DOHH2 (cell line): ENCODE results near the gene RPS6KA2.

Source experiments
- H3F3A ChIP-seq: fragments of 200-600 bp; sonication (generic), shearing (Covaris generic); 2 replicates; pipeline ENCODE4 v1.6.0; 2016; ENCODE audit warnings: antibody characterized with exemption, mild to moderate bottlenecking; ENCODE audit not compliant: control insufficient read depth, insufficient read depth
- H3K27ac ChIP-seq: fragments of 200-600 bp; sonication (generic); 2 replicates; pipeline ENCODE4 v1.5.1; 2014; ENCODE audit warnings: low read depth, mild to moderate bottlenecking, low read length, moderate library complexity
- H3K27me3 ChIP-seq: fragments of 200-600 bp; sonication (generic); 2 replicates; pipeline ENCODE4 v1.6.1; 2014; ENCODE audit warnings: mild to moderate bottlenecking, low read length, mixed read lengths; ENCODE audit not compliant: control insufficient read depth
- H3K36me3 ChIP-seq: fragments of 200-600 bp; sonication (generic); 2 replicates; pipeline ENCODE4 v1.6.1; 2014; ENCODE audit warnings: mild to moderate bottlenecking, low read length, moderate library complexity, mixed read lengths; ENCODE audit not compliant: control insufficient read depth
- H3K4me1 ChIP-seq: fragments of 200-600 bp; sonication (generic); 2 replicates; pipeline ENCODE4 v1.6.1; 2014; ENCODE audit warnings: mild to moderate bottlenecking, low read length, mixed read lengths; ENCODE audit not compliant: control insufficient read depth
- H3K4me2 ChIP-seq: fragments of 200-600 bp; sonication (generic); 2 replicates; pipeline ENCODE4 v1.6.0; 2014; ENCODE audit warnings: mild to moderate bottlenecking, low read length, moderate library complexity
- H3K4me3 ChIP-seq: fragments of 200-600 bp; sonication (generic); 2 replicates; pipeline ENCODE4 v1.5.1; 2014; ENCODE audit warnings: mild to moderate bottlenecking, low read length, mixed read lengths
- H3K79me2 ChIP-seq: fragments of 200-600 bp; sonication (generic); 2 replicates; pipeline ENCODE4 v1.6.1; 2014; ENCODE audit warnings: mild to moderate bottlenecking, low read length, mixed read lengths; ENCODE audit not compliant: control insufficient read depth
- H3K9me2 ChIP-seq: fragments of 200-600 bp; sonication (generic); replicated peaks from 2 replicates; pipeline ENCODE4 v1.6.1; 2014; ENCODE audit warnings: mild to moderate bottlenecking, low read length, mixed read lengths; ENCODE audit not compliant: control insufficient read depth
- H3K9me3 ChIP-seq: fragments of 200-600 bp; sonication (generic); 2 replicates; pipeline ENCODE4 v1.6.1; 2014; ENCODE audit warnings: antibody characterized with exemption, low read length, mixed read lengths; ENCODE audit not compliant: control insufficient read depth, insufficient read depth
- H4K20me1 ChIP-seq: fragments of 200-600 bp; sonication (generic); 2 replicates; pipeline ENCODE4 v1.6.0; 2014; ENCODE audit warnings: low read depth, mild to moderate bottlenecking, antibody characterized with exemption, low read length, moderate library complexity; ENCODE audit not compliant: control insufficient read depth, insufficient read depth
- CTCF ChIP-seq: fragments of 200-600 bp; sonication (generic); IDR thresholded peaks from one replicate; pipeline ENCODE4 v1.5.1; 2014; ENCODE audit warnings: antibody characterized with exemption, mild to moderate bottlenecking, low read depth, low read length; ENCODE audit not compliant: poor library complexity, severe bottlenecking
- EZH2phosphoT487 ChIP-seq: fragments of 200-600 bp; sonication (generic); IDR thresholded peaks from 2 replicates; pipeline ENCODE4 v1.6.1; 2017; ENCODE audit warnings: borderline replicate concordance, mild to moderate bottlenecking, antibody characterized with exemption, low read length, moderate library complexity, mixed read lengths

RPS6KA2 gene

GRCh38 chr6:166534658-166535406, 92.2 kb downstream of the RPS6KA2 start:
- Histone ChIP-seq H3K4me2 (no peak overlapping the region), H4K20me1 (no peaks in the 10 kb centered on the region), H3F3A (no peaks in the 10 kb centered on the region), H3K36me3 (no peaks in the 10 kb centered on the region), H3K4me1 (peaks cover 11% of the 10 kb centered on the region), H3K27ac (no peak overlapping the region), H3K4me3 (no peak overlapping the region), H3K9me2 (no peaks in the 10 kb centered on the region), H3K27me3 (no peaks in the 10 kb centered on the region), H3K9me3 (no peaks in the 10 kb centered on the region), H3K79me2 (no peaks in the 10 kb centered on the region)
- TF ChIP-seq EZH2phosphoT487, result no peak
- TF ChIP-seq CTCF, result no peak

- Histone ChIP-seq H3K36me3 (no peaks in the 10 kb centered on the region), H3K4me2 (no peak overlapping the region)
Measured at GRCh38 chr6:166533205-166533824, 93.7 kb downstream of the RPS6KA2 start.

GRCh38 chr6:166532302-166532701, 94.7 kb downstream of the RPS6KA2 start:
- H3K4me3 ChIP-seq, result no peak overlapping the region
- no peak overlapping the region for H3K27ac ChIP-seq
- H4K20me1 ChIP-seq, result no peaks in the 10 kb centered on the region
- no peaks in the 10 kb centered on the region for H3K79me2 ChIP-seq
- no peaks in the 10 kb centered on the region for H3K9me2 ChIP-seq
- no peaks in the 10 kb centered on the region for H3K36me3 ChIP-seq
- TF ChIP-seq CTCF (no peak), EZH2phosphoT487 (no peak)
- H3K27me3 ChIP-seq, result no peaks in the 10 kb centered on the region
- H3K9me3 ChIP-seq, result no peaks in the 10 kb centered on the region
- peaks cover 8% of the 10 kb centered on the region for H3K4me1 ChIP-seq
- no peak overlapping the region for H3K4me2 ChIP-seq
- no peaks in the 10 kb centered on the region for H3F3A ChIP-seq

More at GRCh38 chr6:166533205-166533824, 93.7 kb downstream of the RPS6KA2 start:
- Histone ChIP-seq H3K9me2 (no peaks in the 10 kb centered on the region), H3K79me2 (no peaks in the 10 kb centered on the region), H3K9me3 (no peaks in the 10 kb centered on the region), H4K20me1 (no peaks in the 10 kb centered on the region), H3K4me3 (no peak overlapping the region), H3F3A (no peaks in the 10 kb centered on the region), H3K27ac (no peak overlapping the region), H3K4me1 (peaks cover 8% of the 10 kb centered on the region), H3K27me3 (no peaks in the 10 kb centered on the region)
- TF ChIP-seq EZH2phosphoT487 (no peak), CTCF (no peak)
